Esophagus muscularis mucosa (tissue), 4 donors: ENCODE results near the gene PAQR4. TPM values are rescaled to one million over a fixed set of nuclear protein-coding genes. Genes with fewer than 3 reads are reported as not detected.

Experiments used
- DNase-seq: peaks from one replicate; pipeline ENCODE4 v3.0.0-alpha.2; 2017; ENCODE audit errors: extremely low spot score
- H3K27ac ChIP-seq, 4 donors: fragments of 200-600 bp; sonication (generic); replicated peaks in 1 of 4; 1 replicate in 3 of 4; 2 replicates in 1 of 4; pipeline ENCODE4 v1.5.1; 2016 to 2019; ENCODE audit warnings: mild to moderate bottlenecking in 1 of 4
- H3K27me3 ChIP-seq, 4 donors: fragments of 200-600 bp; sonication (generic); one replicate each; pipeline versions ENCODE4 v1.5.1 to v1.6.0; 2016 to 2019
- H3K36me3 ChIP-seq, 4 donors: fragments of 200-600 bp; sonication (generic); one replicate each; pipeline ENCODE4 v1.5.1; 2016 to 2019
- H3K4me1 ChIP-seq, 4 donors: fragments of 200-600 bp; sonication (generic); one replicate each; pipeline ENCODE4 v1.5.1; 2016 to 2019
- H3K4me3 ChIP-seq, 4 donors: fragments of 200-600 bp; sonication (generic); 1 replicate in 2 of 4; 2 replicates in 2 of 4; pipeline ENCODE4 v1.5.1; 2016 to 2019; ENCODE audit warnings: mild to moderate bottlenecking in 4 of 4, moderate library complexity in 1 of 4
- H3K9me3 ChIP-seq, 4 donors: fragments of 200-600 bp; sonication (generic); 1 replicate in 3 of 4; 2 replicates in 1 of 4; pipeline ENCODE4 v1.5.1; 2016 to 2019
- CTCF ChIP-seq, 3 experiments: fragments of 200-600 bp in 2 of 3; fragments of 450-650 bp in 1 of 3; sonication (generic) in 2 of 3; IDR thresholded peaks; one replicate each; pipeline ENCODE4 v1.5.1; 2017 to 2019; ENCODE audit warnings: antibody characterized with exemption in 3 of 3, mild to moderate bottlenecking in 2 of 3, moderate library complexity in 1 of 3
- EP300 ChIP-seq: sonication (generic); formaldehyde crosslinking; IDR thresholded peaks from one replicate; pipeline ENCODE4 v1.6.1; 2017; ENCODE audit warnings: antibody characterized with exemption
- POLR2A ChIP-seq: fragments of 450-650 bp; IDR thresholded peaks from one replicate; pipeline ENCODE4 v1.6.1; 2017; ENCODE audit warnings: antibody characterized with exemption, moderate library complexity, mild to moderate bottlenecking, low read depth
- POLR2AphosphoS5 ChIP-seq, 2 donors: sonication (generic); formaldehyde crosslinking; IDR thresholded peaks; one replicate each; pipeline ENCODE4 v1.6.1; 2017; ENCODE audit warnings: antibody characterized with exemption in 2 of 2
- WGBS: methylation state at CpG from one replicate; pipeline ENCODE4 v1.1.5; 2018; 5-methylcytosine and 5-hydroxymethylcytosine counted together
- intact Hi-C: fragments of 100-400 bp; cut with DNase I; formaldehyde crosslinking; loops from one replicate; pipeline ENCODE4 v1.15.1; 2023
- total RNA-seq, 4 donors: library from RNA; depleted of rRNA; stranded (reverse); fragments of >200 nt; gene quantifications; one replicate each; pipeline versions ENCODE4 v1.1.0 to v1.2.1, GENCODE V29; 2016

Gene PAQR4
- total RNA-seq, 4 donors from 2014 or later: 2.2 to 7.5 (median 4.7) TPM

GRCh38 chr16:2976673-2977072 lies 7.5 kb downstream of the PAQR4 start:
- no peak for TF ChIP-seq POLR2AphosphoS5 (IDR thresholded peaks at IDR 0.05)
- TF ChIP-seq POLR2A: no peak
- no peak for TF ChIP-seq CTCF (IDR thresholded peaks at IDR 0.05)
- TF ChIP-seq EP300: no peak
- Histone ChIP-seq H3K36me3 (no peaks in the 10 kb centered on the region), H3K4me3 (no peak overlapping the region), H3K27me3 (peaks cover 0 to 54% (median 4%) of the 10 kb centered on the region in 4 donors), H3K9me3 (no peaks in the 10 kb centered on the region), H3K4me1 (peaks cover 14 to 21% (median 18%) of the 10 kb centered on the region in 4 donors), H3K27ac (no peak overlapping the region)
- DNase-seq: no peak
- WGBS: 94% methylated on average over 9 of the region's 15 CpGs
- intact Hi-C loops: no loop called here

- H3K9me3 ChIP-seq: no peaks in the 10 kb centered on the region
- intact Hi-C loops: no loop called here
- no peaks in the 10 kb centered on the region for H3K36me3 ChIP-seq
- peaks cover 0 to 54% (median 4%) of the 10 kb centered on the region in 4 donors for H3K27me3 ChIP-seq
- WGBS: 88% methylated on average over 6 of the region's 6 CpGs
- H3K4me3 ChIP-seq: no peak overlapping the region
- peaks cover 14 to 22% (median 18%) of the 10 kb centered on the region in 4 donors for H3K4me1 ChIP-seq
- no peak for DNase-seq
- H3K27ac ChIP-seq: no peak overlapping the region
- TF ChIP-seq POLR2A (no peak), EP300 (no peak), CTCF (IDR thresholded peaks at IDR 0.05) (no peak)
Measured at GRCh38 chr16:2977440-2977839, 8.3 kb downstream of the PAQR4 start.

- H3K4me3 ChIP-seq: peak overlapping the region; percentile 66 to 84 (median 72)
- intact Hi-C loops: no loop called here
- WGBS: 1% methylated on average over 24 of the region's 43 CpGs
Measured at GRCh38 chr16:2979669-2980226, 10.6 kb downstream of the PAQR4 start.

GRCh38 chr16:2980227-2981176 lies 11.4 kb downstream of the PAQR4 start, which contains the start of gene PKMYT1:
Gene PKMYT1 (minus strand): TSS chr16:2980446. CDS start chr16:2979657, 789 bp downstream.
- H3K4me3 ChIP-seq: peak within 1 kb of the TSS; percentile 66 to 84 (median 72)
- no peaks in the 10 kb centered on the region for H3K36me3 ChIP-seq
- H3K27me3 ChIP-seq: peaks cover 0 to 41% (median 4%) of the 10 kb centered on the region in 4 donors
- 29% methylated on average over 18 of the region's 91 CpGs for WGBS
- peak; percentile 94 for DNase-seq
- peak; percentile 96 to 99 for TF ChIP-seq POLR2AphosphoS5 (IDR thresholded peaks at IDR 0.05)
- peak; percentile 94 for TF ChIP-seq POLR2A
- peak in 1 of 3 experiments; percentile 42 for TF ChIP-seq CTCF (IDR thresholded peaks at IDR 0.05)
- no peak for TF ChIP-seq EP300
- intact Hi-C loops: no loop called here
- peaks cover 23 to 39% (median 29%) of the 10 kb centered on the region in 4 donors for H3K4me1 ChIP-seq
- H3K9me3 ChIP-seq: no peaks in the 10 kb centered on the region
- H3K27ac ChIP-seq: peak within 1 kb of the TSS; percentile 80 to 89 (median 86)

More at GRCh38 chr16:2979669-2980226, 10.6 kb downstream of the PAQR4 start:
- H3K27me3 ChIP-seq: peaks cover 0 to 43% (median 4%) of the 10 kb centered on the region in 4 donors
- H3K4me1 ChIP-seq: peaks cover 19 to 34% (median 29%) of the 10 kb centered on the region in 4 donors
- no peak overlapping the region for H3K27ac ChIP-seq
- TF ChIP-seq POLR2A (no peak), POLR2AphosphoS5 (IDR thresholded peaks at IDR 0.05) (no peak), EP300 (no peak), CTCF (IDR thresholded peaks at IDR 0.05) (no peak)
- DNase-seq: no peak
- no peaks in the 10 kb centered on the region for H3K9me3 ChIP-seq
- no peaks in the 10 kb centered on the region for H3K36me3 ChIP-seq
